ENCODE results near the gene ACTR1B. TPM values are rescaled to one million over a fixed set of nuclear protein-coding genes. Genes with fewer than 3 reads are reported as not detected.

ACTR1B gene
- total RNA-seq, 1 experiment from 2014 or later, result 33.8 TPM

GRCh38 chr2:97653473-97653872, 10.4 kb downstream of the ACTR1B start:
- H4K8ac ChIP-seq (replicated peaks; ENCODE audit: insufficient read length, low read depth, low read length), result no peak overlapping the region
- Mint-ChIP-seq H3K4me3 (no peak overlapping the region), H3K36me3 (ENCODE audit: insufficient read depth in 1 of 3, low read depth in 3 of 3) (peaks cover 39 to 62% (median 57%) of the 10 kb centered on the region in 3 experiments), H3K27me3 (ENCODE audit: low read depth) (peaks cover 1% of the 10 kb centered on the region; the same call in 1 of the 2 replicates), H3K4me1 (no peaks in the 10 kb centered on the region), H3K27ac (no peak overlapping the region), H3K9me3 (peaks cover 3 to 8% of the 10 kb centered on the region in 2 experiments; a peak in 4 of 5 replicates)
- no peaks in the 10 kb centered on the region for H4K20me1 ChIP-seq (ENCODE audit: control insufficient read depth, insufficient read depth, insufficient read length)
- no peak overlapping the region for H3K23ac ChIP-seq (ENCODE audit: insufficient read length, low read depth, low read length)
- H3K4me2 ChIP-seq (ENCODE audit: insufficient read depth, insufficient read length, low read length), result no peak overlapping the region
- H2BK5ac ChIP-seq (ENCODE audit: insufficient read length, low read length), result no peak overlapping the region
- H3K27ac ChIP-seq (ENCODE audit: insufficient read length, low read depth, low read length), result no peak overlapping the region
- no peaks in the 10 kb centered on the region for H3K23me2 ChIP-seq (ENCODE audit: insufficient read length, low read depth, low read length, poor library complexity, severe bottlenecking)
- H3K79me1 ChIP-seq (ENCODE audit: insufficient read depth, low read depth, low read length, poor library complexity, severe bottlenecking), result no peaks in the 10 kb centered on the region
- H3K56ac ChIP-seq (ENCODE audit: insufficient read length, low read depth, low read length), result no peak overlapping the region
- no peak for TF ChIP-seq CTCF (conservative IDR thresholded peaks at IDR 0.05)
- no peak overlapping the region for H2BK15ac ChIP-seq (ENCODE audit: low read depth, low read length)
- peaks cover 9% of the 10 kb centered on the region for H3K9me3 ChIP-seq (ENCODE audit: control insufficient read depth, low read depth, low read length)
- no CpG with 5 or more reads among the region's 2 CpGs for WGBS (ENCODE audit: extremely low coverage, insufficient read length, low lambda C conversion rate)
- H3K18ac ChIP-seq (ENCODE audit: insufficient read length, low read depth, low read length), result no peak overlapping the region
- no peaks in the 10 kb centered on the region for H3K4me1 ChIP-seq (ENCODE audit: insufficient read depth, low read length)
- H2AFZ ChIP-seq (ENCODE audit: low read length), result no peak overlapping the region
- H2BK12ac ChIP-seq (ENCODE audit: insufficient read length, low read depth, low read length), result no peak overlapping the region
- H4K5ac ChIP-seq (ENCODE audit: insufficient read length, low read depth, low read length), result no peak overlapping the region
- no peak overlapping the region for H4K91ac ChIP-seq (ENCODE audit: insufficient read length, low read depth, low read length)
- H3T11ph ChIP-seq (ENCODE audit: low read length), result no peak overlapping the region
- no peaks in the 10 kb centered on the region for H3K79me2 ChIP-seq (ENCODE audit: insufficient read depth, low read length)
- H3K4ac ChIP-seq (ENCODE audit: low read depth, low read length), result no peak overlapping the region
- DNase-seq, result no peak
- H3K14ac ChIP-seq (ENCODE audit: insufficient read depth, low read length), result no peak overlapping the region
- H2BK20ac ChIP-seq (ENCODE audit: low read depth, low read length, poor library complexity, severe bottlenecking), result no peak overlapping the region
- H3K9ac ChIP-seq (ENCODE audit: extremely low read depth, insufficient read length, low read length), result no peak overlapping the region
- no peak overlapping the region for H2AK5ac ChIP-seq (ENCODE audit: insufficient read length, low read length)
- H2BK120ac ChIP-seq (ENCODE audit: low read depth, low read length, poor library complexity, severe bottlenecking), result no peak overlapping the region
- no peaks in the 10 kb centered on the region for H3K27me3 ChIP-seq (ENCODE audit: insufficient read depth, low read length)
